Transverse colon (tissue), 4 donors: ENCODE measurements around the gene ZNF33A. TPM values are rescaled to one million over a fixed set of nuclear protein-coding genes. Genes with fewer than 3 reads are reported as not detected.
A peak's percentile ranks its signal among the peaks of the same experiment; 100 is the strongest.

Source experiments
- DNase-seq: peaks from one replicate; pipeline ENCODE4 v3.0.0-alpha.2; 2019
- H3K27ac ChIP-seq, 4 donors: fragments of 200-600 bp; sonication (generic); 2 replicates each; pipeline ENCODE4 v1.5.1; 2016 to 2018; ENCODE audit warnings: inconsistent platforms in 4 of 4
- H3K27me3 ChIP-seq: fragments of 200-600 bp; sonication (generic); 2 replicates; pipeline ENCODE4 v1.5.1; 2017; ENCODE audit warnings: inconsistent platforms
- H3K36me3 ChIP-seq, 4 donors: fragments of 200-600 bp; sonication (generic); 2 replicates each; pipeline ENCODE4 v1.5.1; 2017 to 2019; ENCODE audit warnings: inconsistent platforms in 4 of 4
- H3K4me1 ChIP-seq, 4 donors: fragments of 200-600 bp; sonication (generic); 2 replicates each; pipeline ENCODE4 v1.5.1; 2017 to 2020; ENCODE audit warnings: inconsistent platforms in 4 of 4
- H3K4me3 ChIP-seq, 4 donors: fragments of 200-600 bp; sonication (generic); 1 replicate in 1 of 4; 2 replicates in 3 of 4; pipeline versions ENCODE4 v1.5.1 to v1.6.1; 2017 to 2019; ENCODE audit warnings: inconsistent platforms in 4 of 4
- H3K9me3 ChIP-seq, 2 donors: fragments of 200-600 bp; sonication (generic); 2 replicates each; pipeline ENCODE4 v1.5.1; 2017 to 2019; ENCODE audit warnings: inconsistent platforms in 2 of 2
- EP300 ChIP-seq: sonication (generic); formaldehyde crosslinking; IDR thresholded peaks from one replicate; pipeline ENCODE4 v1.6.1; 2017; ENCODE audit warnings: antibody characterized with exemption, low read depth
- POLR2A ChIP-seq: fragments of 450-650 bp; IDR thresholded peaks from one replicate; pipeline ENCODE4 v1.6.1; 2016; ENCODE audit warnings: antibody characterized with exemption, mild to moderate bottlenecking, moderate library complexity
- POLR2AphosphoS5 ChIP-seq, 3 donors: sonication (generic); formaldehyde crosslinking; IDR thresholded peaks; one replicate each; pipeline ENCODE4 v1.6.1; 2016; ENCODE audit warnings: antibody characterized with exemption in 3 of 3
- WGBS, 2 donors: methylation state at CpG; one replicate each; pipeline ENCODE4 v1.1.5; 2018; ENCODE audit warnings: low coverage in 1 of 2; 5-methylcytosine and 5-hydroxymethylcytosine counted together
- in situ Hi-C, 4 donors: fragments of 200-750 bp; cut with MboI; loops; one replicate each; pipeline versions ENCODE4 v1.15.0 to v1.15.1; 2017; ENCODE audit warnings: low sequenced_read_pairs in 3 of 4, low pct_ligation_motif_present in 1 of 4, low pct_unique_long_range_greater_than_20kb in 1 of 4
- intact Hi-C: fragments of 100-400 bp; cut with DNase I; formaldehyde crosslinking; loops from one replicate; pipeline ENCODE4 v1.15.1; 2023; ENCODE audit warnings: low total_unique reads
- small RNA-seq, 4 donors: library from RNA; depleted of rRNA; stranded (forward); fragments of <200 nt; gene quantifications; one replicate each; pipeline ENCODE3, GENCODE V24; 2016
- total RNA-seq, 4 donors: library from RNA; depleted of rRNA; stranded (reverse); fragments of >200 nt; gene quantifications; one replicate each; pipeline ENCODE4 v1.1.0, GENCODE V29; 2016
- TF ChIP-seq, protein P1 (sequence below), 5 experiments: fragments of 200-600 bp in 3 of 5; fragments of 450-650 bp in 2 of 5; sonication (generic) in 3 of 5; IDR thresholded peaks; 1 replicate in 2 of 5; 2 replicates in 3 of 5; pipeline ENCODE4 v1.5.1; 2016 to 2017; ENCODE audit warnings: antibody characterized with exemption in 5 of 5, inconsistent platforms in 3 of 5, mild to moderate bottlenecking in 2 of 5, moderate library complexity in 1 of 5

The ZNF33A gene
- total RNA-seq, 4 donors from 2014 or later = 17.3 to 51.1 (median 25.5) TPM

- Histone ChIP-seq H3K4me1 (peaks cover 0 to 14% (median 10%) of the 10 kb centered on the region in 4 donors), H3K27ac (peak overlapping the region; percentile 84 to 89 (median 86)), H3K4me3 (peak overlapping the region; percentile 54 to 77 (median 60)), H3K36me3 (peaks cover 0 to 36% (median 2%) of the 10 kb centered on the region in 4 donors), H3K9me3 (peaks cover 4 to 6% of the 10 kb centered on the region in 2 donors), H3K27me3 (no peaks in the 10 kb centered on the region)
- no peak for DNase-seq
- intact Hi-C loops = no loop called here
- in situ Hi-C loops = loop anchor here in 1 of 4 donors (10.0 to 25.0 kb wide), 2 partner anchors 90 to 233 kb away; partner anchors contain the start of gene ZNF248
- TF ChIP-seq POLR2AphosphoS5 (IDR thresholded peaks at IDR 0.05) = no peak
- TF ChIP-seq POLR2A = no peak
- no peak for TF ChIP-seq EP300
- TF ChIP-seq, protein P1, sequence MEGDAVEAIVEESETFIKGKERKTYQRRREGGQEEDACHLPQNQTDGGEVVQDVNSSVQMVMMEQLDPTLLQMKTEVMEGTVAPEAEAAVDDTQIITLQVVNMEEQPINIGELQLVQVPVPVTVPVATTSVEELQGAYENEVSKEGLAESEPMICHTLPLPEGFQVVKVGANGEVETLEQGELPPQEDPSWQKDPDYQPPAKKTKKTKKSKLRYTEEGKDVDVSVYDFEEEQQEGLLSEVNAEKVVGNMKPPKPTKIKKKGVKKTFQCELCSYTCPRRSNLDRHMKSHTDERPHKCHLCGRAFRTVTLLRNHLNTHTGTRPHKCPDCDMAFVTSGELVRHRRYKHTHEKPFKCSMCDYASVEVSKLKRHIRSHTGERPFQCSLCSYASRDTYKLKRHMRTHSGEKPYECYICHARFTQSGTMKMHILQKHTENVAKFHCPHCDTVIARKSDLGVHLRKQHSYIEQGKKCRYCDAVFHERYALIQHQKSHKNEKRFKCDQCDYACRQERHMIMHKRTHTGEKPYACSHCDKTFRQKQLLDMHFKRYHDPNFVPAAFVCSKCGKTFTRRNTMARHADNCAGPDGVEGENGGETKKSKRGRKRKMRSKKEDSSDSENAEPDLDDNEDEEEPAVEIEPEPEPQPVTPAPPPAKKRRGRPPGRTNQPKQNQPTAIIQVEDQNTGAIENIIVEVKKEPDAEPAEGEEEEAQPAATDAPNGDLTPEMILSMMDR (IDR thresholded peaks at IDR 0.05) = no peak
- WGBS, 2 donors = 59 to 100% methylated on average over 1 to 19 of the region's 21 CpGs
Measured at GRCh38 chr10:38094927-38095574, 84.6 kb downstream of the ZNF33A start.

DNA sequence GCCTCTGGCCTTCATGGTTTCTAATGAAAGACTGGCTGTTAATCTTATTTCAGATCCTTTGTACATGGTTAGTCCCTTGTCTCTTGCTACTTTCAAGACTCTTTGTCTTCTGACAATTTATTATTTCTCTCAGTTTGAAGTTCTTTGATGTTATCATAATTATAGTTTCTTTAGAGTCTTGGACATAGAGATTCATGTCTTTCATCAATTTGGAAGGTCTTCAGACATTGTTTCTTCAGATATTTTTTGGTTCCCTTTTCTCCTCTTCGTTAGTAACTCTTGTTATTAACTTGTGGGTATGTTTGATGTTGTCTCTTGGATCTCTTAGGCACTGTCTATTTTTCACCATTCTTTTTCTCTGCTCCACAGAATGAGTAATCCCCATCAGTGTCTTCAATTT lies 92.4 kb downstream of the ZNF33A start:
- TF ChIP-seq POLR2AphosphoS5 (IDR thresholded peaks at IDR 0.05) (no peak), EP300 (no peak), POLR2A (no peak)
- TF ChIP-seq, protein P1 (IDR thresholded peaks at IDR 0.05) = no peak
- 90 to 100% methylated on average over 1 of the region's 1 CpG for WGBS, 2 donors
- intact Hi-C loops = no loop called here
- Histone ChIP-seq H3K27ac (no peak overlapping the region), H3K36me3 (peaks cover 0 to 90% (median 24%) of the 10 kb centered on the region in 4 donors), H3K4me3 (no peak overlapping the region), H3K9me3 (peaks cover 59 to 64% of the 10 kb centered on the region in 2 donors), H3K4me1 (no peaks in the 10 kb centered on the region), H3K27me3 (no peaks in the 10 kb centered on the region)
- no peak for DNase-seq
- in situ Hi-C loops = no loop called here

DNA sequence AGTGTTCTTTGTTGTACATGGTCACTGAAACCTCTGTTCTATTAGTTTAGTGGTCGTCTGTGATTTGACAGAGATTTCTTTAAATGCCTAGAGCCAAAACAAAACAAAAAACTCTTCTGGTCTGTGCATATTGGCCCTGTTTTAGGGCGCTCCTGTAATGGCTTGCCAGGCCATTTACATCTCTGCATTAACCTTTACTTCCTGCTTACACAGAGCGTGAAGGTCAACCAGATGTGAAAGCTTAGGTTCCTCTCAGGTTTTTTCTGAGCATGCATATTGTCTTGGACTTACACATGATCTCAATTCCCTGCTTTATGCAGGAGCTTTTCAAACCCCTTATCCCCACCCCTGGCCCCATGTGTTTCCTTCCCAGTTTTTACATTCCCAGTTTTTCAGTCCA lies 93.3 kb downstream of the ZNF33A start:
- H3K4me3 ChIP-seq = no peak overlapping the region
- no peak overlapping the region for H3K27ac ChIP-seq
- peaks cover 0 to 81% (median 24%) of the 10 kb centered on the region in 4 donors for H3K36me3 ChIP-seq
- H3K4me1 ChIP-seq = no peaks in the 10 kb centered on the region
- H3K27me3 ChIP-seq = no peaks in the 10 kb centered on the region
- WGBS, 2 donors = 88 to 100% methylated on average over 2 to 3 of the region's 3 CpGs
- TF ChIP-seq POLR2A (no peak), POLR2AphosphoS5 (IDR thresholded peaks at IDR 0.05) (no peak), EP300 (no peak)
- TF ChIP-seq, protein P1 (IDR thresholded peaks at IDR 0.05) = no peak
- intact Hi-C loops = no loop called here
- in situ Hi-C loops = no loop called here
- peaks cover 66 to 72% of the 10 kb centered on the region in 2 donors for H3K9me3 ChIP-seq
- no peak for DNase-seq

DNA sequence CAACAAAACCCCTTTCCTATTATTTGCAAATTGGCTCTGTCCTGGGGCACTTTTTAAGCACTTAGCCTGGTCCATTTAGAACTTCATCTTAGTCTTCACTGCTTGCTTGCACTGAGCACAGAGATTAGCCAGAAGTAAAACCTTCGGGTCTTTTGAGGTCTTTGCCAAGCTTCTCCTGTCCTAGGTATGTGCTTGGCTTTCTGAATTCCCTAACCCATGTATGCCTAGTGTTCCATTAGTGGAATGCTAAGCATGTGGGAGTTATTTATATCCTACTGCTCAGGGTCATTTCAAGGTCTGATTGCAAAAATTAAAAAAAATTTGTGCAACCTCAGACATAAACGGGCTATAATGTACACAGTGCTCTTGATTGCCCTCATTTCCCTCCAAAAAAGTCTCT lies 101.7 kb downstream of the ZNF33A start:
- 96 to 100% methylated on average over 2 of the region's 2 CpGs for WGBS, 2 donors
- intact Hi-C loops = no loop called here
- H3K9me3 ChIP-seq = peaks cover 84 to 88% of the 10 kb centered on the region in 2 donors

More for the DNA sequence above, 101.7 kb downstream of the ZNF33A start:
- Histone ChIP-seq H3K36me3 (peaks cover 0 to 51% (median 20%) of the 10 kb centered on the region in 4 donors), H3K27me3 (no peaks in the 10 kb centered on the region), H3K27ac (no peak overlapping the region), H3K4me3 (no peak overlapping the region), H3K4me1 (no peaks in the 10 kb centered on the region)
- in situ Hi-C loops = no loop called here
- TF ChIP-seq, protein P1 (IDR thresholded peaks at IDR 0.05) = no peak
- no peak for TF ChIP-seq POLR2AphosphoS5 (IDR thresholded peaks at IDR 0.05)
- no peak for TF ChIP-seq EP300
- TF ChIP-seq POLR2A = no peak
- DNase-seq = no peak

Small RNAs within 50 kb of the gene (small RNA-seq; reads per million reads assigned to genes)
- gene AL161931.1 (0 reads per million in 4 donors), gene FXYD6P2 (0 reads per million in 4 donors), gene RF00019 (0 reads per million in 4 donors), gene RNU6-795P (0 to 0.83 (median 0.16) reads per million in 4 donors)

Other genes with a start within 250 kb of the ZNF33A start
- 10 to 100 TPM; 13.8 to 24.7 (median 19.1) TPM for gene ZNF248, start 153.1 kb upstream of the ZNF33A start, total RNA-seq
- 1 to 10 TPM in 3 of 4 donors, under 1 TPM in 1; 0.80 to 8.4 (median 5.1) TPM for gene ZNF25, start 34.0 kb upstream of the ZNF33A start, total RNA-seq
- gene ZNF37A, start 83.7 kb downstream of the ZNF33A start, total RNA-seq = 10 to 100 TPM; 10.4 to 17.9 (median 13.0) TPM